ENCODE data around the gene CARMIL1.

CARMIL1 gene

GRCh38 chr6:25628471-25629197 lies 349.5 kb downstream of the CARMIL1 start:
- ChIA-PET POLR2A (no interaction called here), CTCF (interaction anchor here (1.0 kb wide), 1 partner anchor 91 kb away, joined by 5 read pairs; no protein-coding TSS in a partner anchor)
- no peak overlapping the region for H3K27ac ChIP-seq (ENCODE audit: extremely low read depth, low read depth, low read length)
- TF ChIP-seq ZNF664 (tag by site-specific recombination; IDR thresholded peaks at IDR 0.05) = peak; percentile 73; the same call in 1 of the 2 replicates
- 0 out of 2 replicates have a peak, but pooled peaks have one; percentile 28 for TF ChIP-seq ZNF335 (tag by site-specific recombination; conservative IDR thresholded peaks at IDR 0.05)
- TF ChIP-seq ZNF585B (tag by site-specific recombination; IDR thresholded peaks at IDR 0.05) = no peak
- TF ChIP-seq ZNF768 (tag by site-specific recombination; IDR thresholded peaks at IDR 0.05) = no peak
- 0 out of 2 replicates have a peak, but pooled peaks have one; percentile 20 for TF ChIP-seq ZIC2 (tag by site-specific recombination; IDR thresholded peaks at IDR 0.05)
- peaks cover 3% of the 10 kb centered on the region for H3K4me1 ChIP-seq (ENCODE audit: control insufficient read depth, insufficient read depth, low read length)
- H3K9me3 ChIP-seq (ENCODE audit: control insufficient read depth, insufficient read depth, low read depth, low read length) = no peaks in the 10 kb centered on the region
- H3K4me3 ChIP-seq (ENCODE audit: low read depth, low read length) = no peak overlapping the region
- H3K36me3 ChIP-seq (ENCODE audit: control insufficient read depth in 2 of 2, insufficient read depth in 1 of 2, low read length in 2 of 2) = no peaks in the 10 kb centered on the region

GRCh38 chr6:25629198-25629576 lies 350.0 kb downstream of the CARMIL1 start:
- ChIA-PET CTCF (interaction anchor here (0.6 to 1.7 kb wide), 3 partner anchors 91 to 406 kb away, joined by 3 to 5 read pairs (median 4); no protein-coding TSS in a partner anchor), POLR2A (no interaction called here)
- Histone ChIP-seq H3K36me3 (ENCODE audit: control insufficient read depth in 2 of 2, insufficient read depth in 1 of 2, low read length in 2 of 2) (no peaks in the 10 kb centered on the region), H3K4me1 (ENCODE audit: control insufficient read depth, insufficient read depth, low read length) (no peaks in the 10 kb centered on the region), H3K9me3 (ENCODE audit: control insufficient read depth, insufficient read depth, low read depth, low read length) (no peaks in the 10 kb centered on the region), H3K4me3 (ENCODE audit: low read depth, low read length) (no peak overlapping the region), H3K27ac (ENCODE audit: extremely low read depth, low read depth, low read length) (no peak overlapping the region)
- 0 out of 2 replicates have a peak, but pooled peaks have one; percentile 17 for TF ChIP-seq ZEB2 (tag by site-specific recombination; IDR thresholded peaks at IDR 0.05)
- no peak for TF ChIP-seq HOXD13 (CRISPR knock-in tag; IDR thresholded peaks at IDR 0.05; ENCODE audit: borderline replicate concordance)

GRCh38 chr6:25630508-25631278 lies 351.5 kb downstream of the CARMIL1 start:
- Histone ChIP-seq H3K9me3 (ENCODE audit: control insufficient read depth, insufficient read depth, low read depth, low read length) (no peaks in the 10 kb centered on the region), H3K4me1 (ENCODE audit: control insufficient read depth, insufficient read depth, low read length) (no peaks in the 10 kb centered on the region), H3K27ac (ENCODE audit: extremely low read depth, low read depth, low read length) (no peak overlapping the region), H3K36me3 (ENCODE audit: control insufficient read depth in 2 of 2, insufficient read depth in 1 of 2, low read length in 2 of 2) (no peaks in the 10 kb centered on the region), H3K4me3 (ENCODE audit: low read depth, low read length) (no peak overlapping the region)
- CTCF ChIA-PET = interaction anchor here (0.6 to 1.7 kb wide), 3 partner anchors 22 to 407 kb away, joined by 3 read pairs; no protein-coding TSS in a partner anchor
- POLR2A ChIA-PET = no interaction called here
- TF ChIP-seq ZNF623 (tag by site-specific recombination; IDR thresholded peaks at IDR 0.05) (no peak), ZNF335 (tag by site-specific recombination; conservative IDR thresholded peaks at IDR 0.05) (no peak), GLIS1 (tag by site-specific recombination; IDR thresholded peaks at IDR 0.05) (peak; percentile 25; the same call in 1 of the 2 replicates), TCF7L2 (IDR thresholded peaks at IDR 0.05; ENCODE audit: borderline replicate concordance, low read depth, low read length) (no peak), ZBTB17 (tag by site-specific recombination; IDR thresholded peaks at IDR 0.05) (no peak)

- CTCF ChIA-PET = interaction anchor here (0.7 kb wide), 1 partner anchor 189 kb away, joined by 4 read pairs; no protein-coding TSS in a partner anchor
- Histone ChIP-seq H3K9me3 (ENCODE audit: control insufficient read depth, insufficient read depth, low read depth, low read length) (no peaks in the 10 kb centered on the region), H3K4me1 (ENCODE audit: control insufficient read depth, insufficient read depth, low read length) (no peaks in the 10 kb centered on the region), H3K4me3 (ENCODE audit: low read depth, low read length) (no peak overlapping the region), H3K36me3 (ENCODE audit: control insufficient read depth in 2 of 2, insufficient read depth in 1 of 2, low read length in 2 of 2) (no peaks in the 10 kb centered on the region), H3K27ac (ENCODE audit: extremely low read depth, low read depth, low read length) (no peak overlapping the region)
- TF ChIP-seq FEZF1 (tag by site-specific recombination; IDR thresholded peaks at IDR 0.05) = no peak
- TF ChIP-seq ZNF76 (tag by site-specific recombination; IDR thresholded peaks at IDR 0.05; ENCODE audit: borderline replicate concordance, low read depth) = no peak
- no peak for TF ChIP-seq ZNF501 (tag by site-specific recombination; IDR thresholded peaks at IDR 0.05)
- no peak for TF ChIP-seq ZNF140 (tag by site-specific recombination; IDR thresholded peaks at IDR 0.05)
- no peak for TF ChIP-seq ZNF600 (tag by site-specific recombination; IDR thresholded peaks at IDR 0.05)
- no peak for TF ChIP-seq ZNF792 (tag by site-specific recombination; IDR thresholded peaks at IDR 0.05)
- TF ChIP-seq ZNF623 (tag by site-specific recombination; IDR thresholded peaks at IDR 0.05) = no peak
- no peak for TF ChIP-seq ZNF146 (tag by site-specific recombination; IDR thresholded peaks at IDR 0.05)
- no peak for TF ChIP-seq REST (tag by site-specific recombination; IDR thresholded peaks at IDR 0.05)
- POLR2A ChIA-PET = no interaction called here
Observed at GRCh38 chr6:25635886-25636317, 356.7 kb downstream of the CARMIL1 start.
